Right renal pelvis (tissue), 4 donors: ENCODE results near the gene ERVH48-1. TPM values are rescaled to one million over a fixed set of nuclear protein-coding genes. Genes with fewer than 3 reads are reported as not detected.
"Not testable (repeated sequence)": the region's sequence is repeated elsewhere in the genome, so short reads cannot be mapped to it uniquely, and the experiment has no call there.

ENCODE experiments used
- DNase-seq, 4 donors: peaks; one replicate each; pipeline ENCODE4 v3.0.0-alpha.2; 2013; ENCODE audit warnings: low read depth in 4 of 4, low spot score in 3 of 4, missing footprints in 1 of 4
- polyA plus RNA-seq, 4 donors: library from polyadenylated mRNA; unstranded; fragments of 120-200 nt; gene quantifications; one replicate each; pipeline ENCODE4 v1.2.1, GENCODE V29; 2013; ENCODE audit not compliant: insufficient read length in 4 of 4

Gene ERVH48-1
- polyA plus RNA-seq, result under 1 TPM; 0.27 to 0.59 (median 0.29) TPM

DNA sequence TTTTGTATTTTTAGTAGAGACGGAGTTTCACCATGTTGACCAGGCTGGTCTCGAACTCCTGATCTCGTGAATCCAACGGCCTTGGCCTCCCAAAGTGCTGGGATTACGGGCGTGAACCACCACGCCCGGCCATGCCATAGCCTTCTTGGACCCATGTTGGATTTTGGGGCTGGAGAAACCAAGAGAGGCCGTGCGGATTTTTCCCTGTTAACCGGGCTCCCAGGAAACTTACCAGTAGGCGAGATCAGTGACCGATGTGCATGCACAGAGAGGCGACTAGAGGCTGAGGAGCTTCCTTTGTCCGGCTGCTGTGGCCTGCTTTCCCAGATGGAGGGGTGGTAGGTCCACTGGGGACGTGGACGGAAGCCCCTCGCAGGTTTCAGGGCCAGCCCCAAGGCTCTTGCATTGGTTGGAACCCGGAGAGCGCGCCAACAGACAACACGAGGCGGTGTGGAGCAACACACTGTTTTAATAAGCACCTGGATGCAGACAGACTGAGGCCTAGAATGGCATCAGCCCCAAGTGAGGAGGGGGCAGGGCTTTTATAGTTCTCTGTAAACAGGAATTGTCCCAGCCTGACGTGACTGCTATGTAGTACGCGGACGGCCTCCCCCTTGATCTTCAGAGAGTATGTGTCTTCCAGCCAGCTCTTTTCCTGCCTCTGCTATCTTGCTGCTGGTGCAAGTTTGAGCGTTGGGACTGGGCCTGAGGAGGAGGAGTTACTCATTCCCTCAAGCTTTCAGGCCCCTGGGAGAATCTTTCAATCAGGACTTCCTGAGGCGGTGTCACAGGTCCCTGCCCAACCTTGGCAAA lies at the start of gene ERVH48-1:
Gene ERVH48-1, minus strand, starts transcription at position 517 of the 813 bp plus-strand sequence. CDS start 6,624 bp downstream, outside the sequence.
- DNase-seq, result no peak

DNA sequence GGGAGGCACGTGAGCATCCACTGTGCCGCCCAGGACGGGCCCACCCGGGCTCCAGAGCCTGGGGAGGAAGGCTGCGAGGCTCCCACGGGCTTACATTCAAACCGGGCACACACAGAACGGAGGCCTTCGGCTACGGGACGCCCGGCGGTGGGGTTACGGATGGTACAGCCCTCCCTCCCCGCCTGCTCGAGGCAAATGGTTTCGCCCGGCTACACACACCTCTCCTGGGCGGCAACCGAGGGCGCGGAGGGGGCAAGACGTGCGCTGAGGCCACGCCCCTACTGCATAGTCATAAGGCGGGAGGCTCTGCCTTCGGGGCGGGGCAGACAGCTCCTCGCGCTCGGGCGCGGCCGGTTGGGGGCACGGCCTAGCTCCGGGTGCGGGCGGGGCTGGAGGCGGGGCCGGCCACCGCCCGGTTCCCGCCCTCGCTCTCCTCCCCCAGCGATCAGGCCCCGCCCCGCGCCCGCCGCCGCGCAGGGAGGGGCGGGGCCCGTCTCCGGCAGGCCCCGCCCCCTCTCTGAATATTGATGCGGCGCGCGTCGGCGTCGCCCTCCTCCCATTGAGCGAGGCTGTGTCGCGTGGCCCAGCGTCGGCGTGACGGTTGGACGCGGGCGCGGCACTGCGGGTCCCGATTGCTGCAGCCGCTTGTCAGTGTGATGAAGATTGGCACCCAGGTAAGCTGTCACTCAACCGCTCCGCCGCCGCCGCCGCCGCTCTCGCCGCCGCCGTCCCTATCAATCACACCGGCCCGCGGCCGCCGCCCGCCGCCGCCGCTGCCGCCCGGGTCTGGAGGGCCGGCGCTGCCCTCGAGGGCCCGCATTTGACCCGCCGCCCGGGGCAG lies 48.8 kb upstream of the ERVH48-1 start, which contains the start of gene PKNOX1:
Gene PKNOX1, plus strand, starts transcription at position 572 of the 841 bp plus-strand sequence. CDS start 29,820 bp downstream, outside the sequence.
- peak; percentile 93 to 96 (median 93) for DNase-seq

DNA sequence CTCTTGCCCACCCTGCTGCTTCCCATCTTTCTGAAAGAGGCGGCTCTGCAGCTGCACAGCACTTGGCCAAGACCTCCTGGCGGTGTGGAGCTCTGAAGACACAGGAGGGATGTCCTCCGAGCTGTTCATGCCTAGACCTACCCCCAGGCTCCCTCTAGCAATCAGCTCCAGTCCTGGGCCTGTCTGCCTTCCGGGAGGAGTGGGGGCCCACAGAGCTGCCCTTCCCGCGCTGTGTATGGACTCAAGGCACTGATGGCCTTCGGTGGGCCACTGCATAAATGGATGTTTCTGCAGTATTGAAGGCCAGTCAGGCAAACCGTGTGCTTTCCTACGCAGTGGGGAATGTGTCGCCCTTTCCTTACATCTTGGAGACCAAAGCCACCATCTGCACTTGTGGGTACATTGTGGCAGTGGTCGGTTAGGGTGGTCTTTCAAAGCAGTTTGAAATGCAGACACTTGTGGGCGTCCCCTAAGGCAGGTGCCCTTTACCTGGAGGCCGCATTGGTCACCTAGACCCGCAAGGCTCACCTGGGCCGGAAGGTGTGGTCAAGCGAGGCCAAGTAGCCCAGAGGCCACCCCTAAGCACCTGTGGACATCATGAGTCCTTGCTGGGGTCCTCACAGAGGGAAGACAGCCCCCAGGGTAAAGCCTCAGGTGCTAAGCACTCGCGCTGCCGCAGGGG lies 48.0 kb upstream of the ERVH48-1 start:
- no peak for DNase-seq

DNA sequence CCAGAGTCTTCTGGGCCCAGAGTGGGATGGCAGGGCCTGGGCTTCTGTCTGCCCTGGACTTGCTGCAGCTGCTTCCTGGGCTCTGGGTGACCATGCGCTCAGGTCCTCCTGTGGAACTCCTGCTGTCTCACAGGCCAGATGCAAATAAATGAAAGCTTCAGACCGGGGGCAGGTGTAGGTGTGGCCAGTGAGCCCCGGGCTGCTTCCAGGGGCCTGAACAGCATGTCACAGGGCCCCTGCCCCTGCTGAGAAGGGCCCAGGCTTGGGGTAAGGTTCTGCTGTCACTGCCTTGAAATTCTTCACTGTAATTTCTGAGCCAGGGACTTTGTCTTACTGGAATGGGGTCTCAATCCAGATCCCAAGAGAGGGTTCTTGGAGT lies 46.5 kb upstream of the ERVH48-1 start:
- no peak for DNase-seq

DNA sequence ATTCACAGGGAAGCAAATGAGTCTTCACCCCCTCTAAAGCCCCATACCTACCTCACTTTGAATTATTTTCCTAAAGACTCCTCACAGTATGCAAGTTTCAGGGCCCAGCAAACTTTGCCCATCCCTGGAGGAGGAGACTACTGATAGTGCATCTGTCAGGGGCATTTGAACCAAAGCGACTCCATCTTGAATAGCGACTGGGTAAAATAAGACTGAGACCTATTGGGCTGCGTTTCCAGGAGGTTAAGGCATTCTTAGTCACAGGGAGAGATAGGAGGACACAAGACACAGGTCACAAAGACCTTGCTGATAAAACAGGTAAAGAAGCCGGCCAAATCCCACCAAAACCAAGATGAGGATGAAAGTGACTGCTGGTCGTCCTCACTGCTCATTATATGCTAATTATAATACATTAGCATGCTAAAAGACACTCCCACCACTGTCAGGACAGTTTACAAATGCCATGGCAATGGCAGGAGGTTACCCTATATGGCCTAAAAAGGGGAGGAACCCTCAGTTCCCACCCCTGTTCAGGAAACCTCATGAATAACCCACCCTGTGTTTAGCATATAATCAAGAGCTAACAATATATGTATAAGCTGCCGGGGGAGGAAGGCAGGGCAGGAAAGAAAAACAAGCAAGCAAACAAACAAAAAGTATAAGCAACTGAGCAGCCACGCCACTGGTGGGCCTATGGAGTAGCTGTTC lies 45.7 kb upstream of the ERVH48-1 start:
- no peak for DNase-seq

DNA sequence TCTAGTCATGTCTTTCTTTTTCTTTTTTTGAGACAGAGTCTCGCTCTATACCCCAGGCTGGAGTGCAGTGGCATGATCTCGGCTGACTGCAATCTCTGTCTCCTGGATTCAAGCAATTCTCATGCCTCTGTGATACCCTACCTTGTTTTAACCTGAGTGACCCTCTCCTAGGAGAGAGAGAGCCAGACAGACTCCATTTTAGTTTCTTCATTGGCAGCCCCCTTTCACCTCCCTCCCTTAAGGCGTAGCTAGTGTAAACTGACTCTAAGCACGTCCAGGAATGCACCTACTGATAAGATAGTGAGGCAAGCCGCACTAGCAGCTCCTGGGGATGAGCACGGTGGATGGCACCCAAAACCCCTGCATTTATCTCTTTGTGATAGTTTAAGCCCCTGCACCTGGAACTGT lies 43.8 kb upstream of the ERVH48-1 start:
- DNase-seq, result no peak

DNA sequence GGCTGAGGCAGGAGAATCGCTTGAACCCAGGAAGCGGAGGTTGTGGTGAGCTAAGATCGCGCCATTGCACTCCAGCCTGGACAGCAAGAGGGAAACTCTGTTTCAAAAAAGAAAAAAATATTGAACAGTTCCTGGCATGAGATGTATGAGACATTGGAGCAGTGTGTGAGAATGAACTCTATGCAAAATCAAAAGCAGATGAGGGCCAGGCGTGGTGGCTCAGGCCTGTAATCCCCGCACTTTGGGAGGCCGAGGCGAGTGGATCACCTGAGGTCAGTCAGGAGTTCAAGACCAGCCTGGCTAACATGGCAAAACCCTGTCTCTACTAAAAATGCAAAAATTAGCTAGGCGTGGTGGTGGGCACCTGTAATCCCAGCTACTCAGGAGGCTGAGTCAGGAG lies 42.2 kb upstream of the ERVH48-1 start:
- DNase-seq, result not testable (repeated sequence)

DNA sequence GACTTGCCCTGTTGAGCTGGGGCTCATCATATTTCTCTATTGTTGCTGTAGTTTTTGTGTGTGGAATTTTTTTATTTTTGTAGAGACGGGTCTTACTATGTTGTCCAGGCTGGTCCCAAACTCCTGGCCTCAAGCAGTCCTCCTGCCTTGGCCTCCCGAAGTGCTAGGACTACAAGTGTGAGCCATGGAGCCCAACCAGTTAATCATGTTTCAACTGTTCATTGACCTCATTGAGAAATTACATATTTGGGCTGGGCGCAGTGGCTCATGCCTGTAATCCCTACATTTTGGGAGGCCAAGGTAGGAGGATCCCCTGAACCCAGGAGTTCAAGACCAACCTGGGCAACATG lies 39.8 kb upstream of the ERVH48-1 start:
- no peak for DNase-seq

DNA sequence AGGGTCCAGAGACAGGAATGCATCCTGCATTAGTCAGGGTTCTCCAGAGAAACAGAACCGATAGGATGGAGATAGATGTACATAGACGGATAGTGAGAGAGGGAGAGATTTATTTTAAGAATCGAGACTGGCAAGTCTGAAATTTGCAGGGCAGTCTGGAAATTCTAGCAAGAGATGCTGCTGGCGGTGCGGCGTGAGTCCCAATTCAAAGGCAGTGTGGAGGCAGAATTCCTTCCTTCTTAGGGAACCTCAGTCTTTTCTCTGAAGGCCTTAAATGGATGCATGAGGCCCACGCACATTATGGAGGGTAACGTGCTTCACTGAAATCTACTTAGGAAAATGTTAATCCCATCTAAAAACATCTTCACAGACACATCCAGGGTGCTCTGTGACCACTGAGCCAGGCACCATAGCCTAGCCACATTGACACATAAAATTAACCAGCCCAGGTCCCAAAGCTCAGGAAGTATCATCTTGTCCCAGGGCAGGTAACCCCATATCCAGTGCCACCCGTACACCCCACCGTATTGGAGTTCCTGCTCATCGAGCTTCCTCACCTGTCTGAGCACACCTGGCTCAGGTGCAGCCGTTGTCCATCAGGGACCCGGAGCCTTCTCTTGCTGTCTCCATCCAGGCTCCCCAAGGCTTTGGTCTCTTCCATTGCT lies 39.2 kb upstream of the ERVH48-1 start:
- no peak for DNase-seq

DNA sequence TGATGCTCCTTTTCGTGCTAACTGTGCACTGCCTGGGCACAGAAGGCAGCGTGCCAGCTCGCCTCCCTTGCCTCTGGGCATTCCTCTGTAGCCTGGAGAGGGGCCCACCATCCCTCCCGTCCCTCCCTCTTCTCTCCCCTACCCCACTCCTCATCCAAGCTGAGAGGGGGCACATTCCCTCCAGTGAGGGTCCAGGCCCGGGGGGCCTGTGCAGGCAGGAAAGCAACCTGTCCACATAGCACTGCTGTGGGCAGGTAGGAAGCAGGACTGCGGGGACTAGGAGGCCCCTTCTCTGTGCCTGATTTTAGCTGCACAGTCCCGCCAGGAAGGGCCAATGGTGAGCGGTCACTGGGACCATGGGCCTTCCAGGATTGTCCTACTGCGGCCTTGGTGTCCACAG lies 38.7 kb upstream of the ERVH48-1 start:
- DNase-seq, result no peak

DNA sequence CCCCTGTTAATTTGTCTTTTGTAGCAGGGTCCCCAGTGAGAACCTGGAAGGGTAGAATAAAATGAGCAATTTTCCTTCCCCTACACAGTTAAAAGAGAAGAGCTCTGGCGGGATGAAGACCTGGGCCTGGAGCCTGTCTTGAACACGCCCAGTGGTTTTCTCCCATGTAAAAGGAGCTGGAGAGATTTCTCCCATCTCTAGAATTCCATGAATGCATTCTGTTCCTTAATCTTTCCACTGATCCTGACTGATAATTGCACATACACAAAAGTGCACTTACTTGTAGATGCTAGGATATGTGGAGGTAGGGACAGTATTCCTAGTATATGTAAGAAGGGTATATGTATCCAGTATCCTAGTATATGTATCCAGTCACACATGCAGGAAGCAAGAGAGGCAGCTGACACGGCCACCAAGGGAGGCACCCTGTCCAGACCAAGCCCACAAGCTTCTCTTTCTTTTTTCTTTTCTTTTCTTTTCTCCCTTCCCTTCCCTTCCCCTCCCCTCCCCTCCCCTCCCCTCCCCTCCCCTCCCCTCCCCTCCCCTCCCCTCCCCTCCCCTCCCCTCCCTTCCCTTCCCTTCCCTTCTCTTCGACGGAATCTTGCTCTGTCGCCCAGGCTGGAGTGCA lies 37.1 kb upstream of the ERVH48-1 start:
- no peak for DNase-seq

DNA sequence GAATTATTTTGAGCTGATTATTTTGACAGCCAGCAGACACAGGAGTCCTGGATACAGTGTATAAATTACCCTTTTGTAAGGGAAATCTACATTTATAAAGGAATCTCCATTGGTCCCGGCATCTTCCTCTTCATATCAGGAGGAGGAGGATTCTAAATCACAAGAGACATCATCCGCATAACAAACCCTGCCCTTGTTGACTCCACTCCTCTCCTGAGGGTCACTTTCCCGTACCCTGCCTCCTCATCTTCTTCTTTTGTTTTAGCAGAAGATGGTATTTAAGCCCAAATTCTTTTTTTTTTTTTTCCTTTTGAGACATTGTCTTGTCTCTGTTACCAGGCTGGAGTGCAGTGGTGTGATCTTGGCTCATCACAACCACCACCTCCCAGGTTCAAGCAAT lies 34.3 kb upstream of the ERVH48-1 start:
- no peak for DNase-seq

DNA sequence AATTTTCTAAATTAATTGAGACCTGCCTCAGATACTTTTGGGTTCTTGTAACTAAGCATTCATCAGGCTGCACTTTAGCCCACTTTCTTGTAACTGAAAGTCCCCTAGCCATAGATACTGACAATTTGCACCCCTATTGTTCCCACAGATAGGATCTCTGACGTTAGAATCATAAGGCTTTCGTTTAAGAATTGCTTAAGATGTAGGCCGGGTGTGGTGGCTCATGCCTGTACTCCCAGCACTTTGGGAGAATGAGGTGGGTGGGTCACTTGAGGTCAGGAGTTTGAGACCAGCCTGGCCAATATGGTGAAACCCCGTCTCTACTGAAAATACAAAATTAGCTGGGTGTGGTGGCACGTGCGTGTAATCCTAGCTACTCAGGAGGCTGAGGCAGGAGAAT lies 32.7 kb upstream of the ERVH48-1 start:
- DNase-seq, result not testable (repeated sequence)

DNA sequence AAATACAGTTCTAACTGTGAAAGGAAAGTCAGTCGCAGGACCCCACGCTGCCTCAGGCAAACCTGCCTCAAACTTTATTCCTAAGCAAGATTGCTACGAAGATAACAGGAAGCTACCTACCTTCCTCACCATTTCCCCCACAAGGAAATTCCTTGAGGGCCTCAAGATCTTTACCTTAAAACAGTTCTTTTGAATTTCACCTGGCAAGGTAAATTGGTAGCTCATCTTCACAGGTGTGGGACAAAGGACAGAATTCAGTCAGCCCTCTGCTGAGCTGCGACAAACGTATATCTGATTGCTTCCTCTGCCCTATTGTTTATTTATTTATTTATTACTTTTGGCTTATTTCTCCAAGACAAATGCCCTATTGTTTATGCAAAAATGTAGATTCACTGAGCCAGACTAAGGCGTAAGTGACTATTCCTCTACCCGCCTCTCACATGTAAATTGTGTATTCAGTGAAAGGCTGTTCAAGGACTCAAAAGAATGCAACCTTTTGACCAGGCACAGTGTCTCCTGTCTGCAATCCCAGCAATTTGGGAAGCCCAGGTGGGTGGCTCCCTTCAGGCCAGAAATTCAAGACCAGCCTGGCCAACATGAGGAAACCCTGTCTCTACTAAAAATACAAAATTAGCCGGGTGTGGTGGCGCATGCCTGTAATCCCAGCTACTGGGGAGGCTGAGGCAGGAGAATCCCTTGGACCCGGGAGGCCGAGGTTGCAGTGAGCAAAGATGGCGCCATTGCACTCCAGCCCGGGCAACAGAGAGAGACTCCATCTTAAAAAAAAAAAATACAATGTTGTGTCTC lies 31.6 kb upstream of the ERVH48-1 start:
- DNase-seq, result no peak

DNA sequence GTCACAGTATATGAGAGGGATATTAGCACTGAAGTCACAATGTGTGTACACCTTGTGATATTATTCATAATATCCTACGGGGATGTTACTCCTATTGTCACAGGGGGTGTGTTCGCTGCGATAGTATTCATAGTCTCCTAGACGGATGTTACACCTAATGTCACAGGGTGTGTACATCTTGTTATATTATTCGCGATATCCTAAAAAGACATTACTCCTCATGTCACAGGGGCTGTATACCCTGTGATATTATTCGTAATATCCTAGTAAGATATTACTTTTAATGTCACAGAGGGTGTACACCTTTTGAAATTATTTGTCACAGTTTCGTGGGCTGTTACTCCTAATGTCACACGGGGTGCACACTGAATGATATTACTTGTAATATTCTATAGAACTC lies 25.8 kb upstream of the ERVH48-1 start:
- not testable (repeated sequence) for DNase-seq

DNA sequence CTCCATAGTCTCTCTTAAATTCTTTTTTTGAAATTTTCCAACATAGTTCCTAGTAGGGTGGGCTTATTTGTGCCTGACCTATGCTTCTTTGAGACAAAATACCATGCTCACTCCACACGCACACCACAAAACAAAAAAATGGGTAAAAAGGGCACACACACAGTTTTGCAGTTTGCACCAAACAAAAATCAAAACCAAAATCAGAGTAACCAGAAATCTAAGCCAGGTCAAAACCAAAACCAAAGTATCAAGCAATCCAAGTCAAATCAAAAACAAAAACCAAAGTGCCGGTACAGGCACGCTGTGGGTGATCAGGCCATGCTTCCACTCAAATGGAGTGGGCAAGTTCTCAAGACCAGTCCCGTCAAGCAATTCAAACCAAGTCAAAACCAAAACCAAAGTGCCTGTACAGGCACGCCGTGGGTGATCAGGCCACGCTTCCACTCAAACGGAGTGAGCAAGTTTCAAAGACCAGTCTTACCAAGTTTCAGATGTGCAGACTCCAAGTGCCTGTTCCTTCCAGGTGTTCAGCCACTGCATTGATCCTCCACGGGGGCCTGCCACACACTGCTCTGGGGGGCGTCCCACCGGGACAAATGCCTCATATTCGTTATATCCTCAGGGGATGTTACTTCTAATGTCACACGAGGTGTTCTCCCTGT lies 23.8 kb upstream of the ERVH48-1 start:
- not testable (repeated sequence) for DNase-seq

DNA sequence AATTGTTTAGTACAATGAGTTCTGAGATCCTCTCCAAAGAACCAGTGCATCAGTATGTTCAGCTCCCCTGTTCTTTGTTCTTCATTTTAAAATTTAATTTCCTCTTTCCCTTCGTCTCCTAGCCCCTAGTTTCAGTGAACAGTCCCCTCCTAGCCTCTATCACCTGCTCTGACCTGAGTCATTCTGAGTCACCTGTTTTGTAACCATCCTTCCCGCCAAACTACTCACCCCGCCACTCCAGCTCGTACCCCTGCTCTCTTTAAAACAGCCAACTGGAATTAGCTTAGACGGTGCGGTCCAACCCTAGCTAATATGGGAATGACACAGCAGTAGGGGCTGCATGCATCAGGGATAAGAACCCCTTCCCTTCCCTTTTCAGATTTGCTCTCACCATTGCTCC lies 16.8 kb upstream of the ERVH48-1 start:
- DNase-seq, result no peak

DNA sequence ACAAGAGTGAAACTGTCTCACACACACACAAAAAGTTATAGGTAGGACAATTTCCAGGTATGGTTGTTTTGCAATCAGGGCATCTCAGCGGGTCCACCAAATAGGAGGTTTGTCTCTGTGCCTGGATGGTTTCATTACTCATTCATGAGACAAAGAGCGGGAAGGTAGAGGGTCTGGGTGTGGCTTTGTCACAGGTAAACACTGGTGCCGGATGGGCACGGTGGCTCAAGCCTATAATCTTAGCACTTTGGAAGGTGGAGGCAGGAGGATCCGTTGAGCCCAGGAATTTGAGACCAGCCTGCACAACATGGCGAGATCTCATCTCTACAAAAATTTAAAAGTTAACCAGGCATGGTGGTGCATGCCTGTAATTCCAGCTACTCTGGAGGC lies 16.3 kb upstream of the ERVH48-1 start:
- no peak for DNase-seq
